K562 (cell line): ENCODE data around the gene RNF150. TPM values are rescaled to one million over a fixed set of nuclear protein-coding genes. Genes with fewer than 3 reads are reported as not detected.
"Not testable (repeated sequence)": the region's sequence is repeated elsewhere in the genome, so short reads cannot be mapped to it uniquely, and the experiment has no call there.

Source experiments
- ATAC-seq: fragments of 200-7000 bp; cut with Tn5 transposase; 3 replicates; pipeline ENCODE4 v1.9.1; 2020; ENCODE audit warnings: moderate library complexity
- BruUV-seq: library from RNA; stranded (reverse); fragments of 400-500 nt; replicated peaks from 2 replicates; lab custom pipeline; 2021; lab: Mats Ljungman, UMichigan
- CTCF ChIA-PET: fragments of 300-600 bp; formaldehyde crosslinking; extraction: SDS; loops from one replicate; lab custom pipeline; 2021; ENCODE audit warnings: low intra/inter-chr PET ratio; lab: Yijun Ruan, JAX
- POLR2A ChIA-PET: fragments of 300-600, 350-650 bp; sonication (Branson Sonifier 250); formaldehyde crosslinking; extraction: SDS; loops from one replicate; lab custom pipeline; 2021; ENCODE audit warnings: antibody characterized with exemption, inconsistent platforms; lab: Yijun Ruan, JAX
- DNase-seq, 4 experiments: peaks; one replicate each; pipeline versions ENCODE4 v3.0.0 to v3.0.0-alpha.2; 2011 to 2018; ENCODE audit warnings: low spot score in 3 of 4, mixed read lengths in 3 of 4; ENCODE audit errors: extremely low read depth in 1 of 4
- FAIRE-seq: peaks from 2 replicates; lab custom pipeline; 2011; peaks lifted over from hg19 to GRCh38; lab: Jason Lieb, UNC
- H2AFZ ChIP-seq: 2 replicates; pipeline ENCODE4 v1.6.0; 2011; ENCODE audit warnings: low read depth, low read length, control low read depth, inconsistent platforms
- H3K27ac ChIP-seq: fragments of 200-600 bp; 3 replicates; pipeline ENCODE4 v1.8.0; 2011; ENCODE audit warnings: low read depth, mild to moderate bottlenecking, control low read depth, inconsistent platforms, low read length, moderate library complexity, mixed read lengths; ENCODE audit errors: extremely low read depth
- H3K27me3 ChIP-seq, 2 experiments: fragments of 300-600 bp in 1 of 2; 2 replicates in 1 of 2; 3 replicates in 1 of 2; pipeline versions ENCODE4 v1.6.0 to v1.8.0; 2011; ENCODE audit warnings: inconsistent platforms in 2 of 2, low read length in 2 of 2, mild to moderate bottlenecking in 1 of 2, mixed read lengths in 1 of 2, moderate library complexity in 1 of 2; ENCODE audit not compliant: control insufficient read depth in 2 of 2, insufficient read depth in 2 of 2
- H3K36me3 ChIP-seq: fragments of 300-600 bp; 3 replicates; pipeline ENCODE4 v1.8.0; 2011; ENCODE audit warnings: mild to moderate bottlenecking, low read length, inconsistent platforms; ENCODE audit not compliant: control insufficient read depth, insufficient read depth
- H3K4me1 ChIP-seq, 2 experiments: fragments of 200-600 bp in 1 of 2; replicated peaks in 1 of 2; 2 replicates in 1 of 2; 3 replicates in 1 of 2; pipeline versions ENCODE4 v1.5.1 to v1.8.0; 2011; ENCODE audit warnings: inconsistent platforms in 2 of 2, low read length in 2 of 2, mild to moderate bottlenecking in 1 of 2, mixed read lengths in 1 of 2, moderate library complexity in 1 of 2; ENCODE audit not compliant: control insufficient read depth in 2 of 2, insufficient read depth in 2 of 2
- H3K4me2 ChIP-seq: 2 replicates; pipeline ENCODE4 v1.6.1; 2011; ENCODE audit warnings: low read length, control low read depth, inconsistent platforms, mixed read lengths; ENCODE audit not compliant: insufficient read depth
- H3K4me3 ChIP-seq: fragments of 200-600 bp; sonication (generic), shearing (Covaris generic); 2 replicates; pipeline ENCODE4 v1.5.1; 2016; ENCODE audit warnings: control low read depth, inconsistent platforms
- H3K79me2 ChIP-seq: fragments of 200-600 bp; 3 replicates; pipeline ENCODE4 v1.8.0; 2011; ENCODE audit warnings: low read length, inconsistent platforms; ENCODE audit not compliant: control insufficient read depth, insufficient read depth
- H3K9ac ChIP-seq, 2 experiments: 2 replicates each; pipeline versions ENCODE4 v1.6.0 to v1.6.1; 2011; ENCODE audit warnings: low read depth in 2 of 2, low read length in 2 of 2, control low read depth in 1 of 2, inconsistent platforms in 1 of 2, mild to moderate bottlenecking in 1 of 2, mixed read lengths in 1 of 2; ENCODE audit not compliant: insufficient read depth in 1 of 2
- H3K9me1 ChIP-seq: one replicate; pipeline ENCODE4 v1.6.0; 2011; ENCODE audit warnings: inconsistent platforms, mild to moderate bottlenecking, low read length, moderate library complexity; ENCODE audit not compliant: control insufficient read depth, insufficient read depth
- H3K9me3 ChIP-seq: replicated peaks from 2 replicates; pipeline ENCODE4 v1.5.1; 2011; ENCODE audit warnings: low read depth, low read length, inconsistent platforms; ENCODE audit not compliant: control insufficient read depth, insufficient read depth
- H4K20me1 ChIP-seq: replicated peaks from 2 replicates; pipeline ENCODE4 v1.6.1; 2011; ENCODE audit warnings: low read length, inconsistent platforms, mixed read lengths; ENCODE audit not compliant: control insufficient read depth, insufficient read depth
- CGGBP1 ChIP-seq: fragments of 250-450 bp; sonication (Bioruptor Pico); IDR thresholded peaks from 2 replicates; pipeline ENCODE4 v1.9.0; 2021; ENCODE audit warnings: mild to moderate bottlenecking
- PHB2 ChIP-seq: fragments of 450-650 bp; IDR thresholded peaks from 2 replicates; pipeline ENCODE4 v1.6.1; 2017; ENCODE audit warnings: low read depth
- ZFP36 ChIP-seq: fragments of 150-350 bp; IDR thresholded peaks from 2 replicates; pipeline ENCODE4 v1.6.1; 2018; ENCODE audit warnings: low read length, low read depth; ENCODE audit not compliant: partially characterized antibody
- WGBS: fragments of 100-300 bp; shearing (Covaris generic); methylation state at CpG from one replicate; pipeline ENCODE4 v1.1.6; 2016; ENCODE audit warnings: low coverage, mixed read lengths; ENCODE audit not compliant: insufficient coverage; ENCODE audit errors: missing lambda C conversion rate; 5-methylcytosine and 5-hydroxymethylcytosine counted together
- in situ Hi-C: fragments of 300-500 bp; cut with MboI; formaldehyde crosslinking; loops from 4 replicates; pipeline ENCODE4 v1.15.0; 2018; ENCODE audit warnings: inconsistent platforms, mixed read lengths
- intact Hi-C: fragments of 100-400 bp; cut with micrococcal nuclease; formaldehyde crosslinking; loops from 2 replicates; pipeline ENCODE4 v1.14.2; 2022
- polyA plus RNA-seq, 8 experiments: library from polyadenylated mRNA; depleted of rRNA in 4 of 8; stranded (reverse) in 5 of 8; unstranded in 3 of 8; fragments of >200 nt; fragmentation: Nextera tagmentation in 2 of 8; fragmentation: Illumina TruSeq in 1 of 8; extraction: Ambion mirVana in 2 of 8; extraction: Trizol in 1 of 8; gene quantifications; 2 replicates each; pipeline versions ENCODE4 v1.2.1 to v1.2.3, GENCODE V29; 2011 to 2014; ENCODE audit warnings: inconsistent platforms in 1 of 8, missing spikeins in 1 of 8
- total RNA-seq, 7 experiments: library from RNA; depleted of rRNA in 6 of 7; stranded (reverse); fragments of >200 nt in 6 of 7; fragmentation: Illumina TruSeq in 2 of 7; extraction: Trizol in 2 of 7; gene quantifications; 2 replicates each; pipeline versions ENCODE4 v1.2.1 to v1.2.3, GENCODE V29; 2011 to 2021; ENCODE audit warnings: low replicate concordance in 1 of 7
- TF ChIP-seq, protein P1 (sequence below), 2 experiments: fragments of 450-650 bp; IDR thresholded peaks; 2 replicates each; pipeline ENCODE4 v1.6.1; 2016

The RNF150 gene
- total and polyA plus RNA-seq, 9 of the 15 experiments (the other 6 are each of a cell fraction or from before 2014, with no cell fraction given) = 0.09 TPM; not detected in 8

DNA sequence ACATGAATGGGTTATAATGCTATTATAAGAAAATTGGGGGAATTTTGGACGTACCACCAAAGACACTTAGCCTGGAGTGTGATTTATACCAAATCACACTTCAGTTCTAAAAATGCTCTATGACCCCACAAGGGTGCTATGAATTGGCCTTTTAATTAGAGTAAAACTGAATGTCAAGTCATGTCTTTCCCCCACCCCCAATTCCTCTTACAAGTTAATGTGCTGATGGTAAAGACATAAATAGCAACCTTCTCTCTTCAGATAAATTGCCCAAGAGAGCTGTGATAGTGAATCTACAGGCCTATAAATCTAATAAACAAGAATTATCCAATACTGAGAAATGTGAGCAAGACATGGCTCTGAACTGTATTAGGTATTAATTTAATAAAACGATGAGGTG is 78.8 kb downstream of the RNF150 start:
- POLR2A ChIA-PET = no interaction called here
- in situ Hi-C loops = no loop called here
- no peak for FAIRE-seq
- intact Hi-C loops = no loop called here
- no peak overlapping the region for H3K4me3 ChIP-seq
- WGBS = 3% methylated on average over 2 of the region's 2 CpGs
- ATAC-seq = no peak
- no peak overlapping the region for H3K27ac ChIP-seq
- H3K27me3 ChIP-seq = no peaks in the 10 kb centered on the region
- DNase-seq = no peak
- TF ChIP-seq, protein P1, sequence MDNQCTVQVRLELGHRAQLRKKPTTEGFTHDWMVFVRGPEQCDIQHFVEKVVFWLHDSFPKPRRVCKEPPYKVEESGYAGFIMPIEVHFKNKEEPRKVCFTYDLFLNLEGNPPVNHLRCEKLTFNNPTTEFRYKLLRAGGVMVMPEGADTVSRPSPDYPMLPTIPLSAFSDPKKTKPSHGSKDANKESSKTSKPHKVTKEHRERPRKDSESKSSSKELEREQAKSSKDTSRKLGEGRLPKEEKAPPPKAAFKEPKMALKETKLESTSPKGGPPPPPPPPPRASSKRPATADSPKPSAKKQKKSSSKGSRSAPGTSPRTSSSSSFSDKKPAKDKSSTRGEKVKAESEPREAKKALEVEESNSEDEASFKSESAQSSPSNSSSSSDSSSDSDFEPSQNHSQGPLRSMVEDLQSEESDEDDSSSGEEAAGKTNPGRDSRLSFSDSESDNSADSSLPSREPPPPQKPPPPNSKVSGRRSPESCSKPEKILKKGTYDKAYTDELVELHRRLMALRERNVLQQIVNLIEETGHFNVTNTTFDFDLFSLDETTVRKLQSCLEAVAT (IDR thresholded peaks at IDR 0.05) = no peak
- TF ChIP-seq CGGBP1 = no peak
- no peak for TF ChIP-seq PHB2
- CTCF ChIA-PET = no interaction called here
- H3K4me2 ChIP-seq = no peak overlapping the region
- no peaks in the 10 kb centered on the region for H3K9me1 ChIP-seq
- BruUV-seq = no TSS peak
- no peak overlapping the region for H3K9ac ChIP-seq
- no peaks in the 10 kb centered on the region for H3K79me2 ChIP-seq
- no peaks in the 10 kb centered on the region for H3K4me1 ChIP-seq
- H2AFZ ChIP-seq = no peak overlapping the region
- H3K9me3 ChIP-seq = no peaks in the 10 kb centered on the region
- H3K36me3 ChIP-seq = no peaks in the 10 kb centered on the region
- no peaks in the 10 kb centered on the region for H4K20me1 ChIP-seq

- DNase-seq, H4K20me1 ChIP-seq, H3K27ac ChIP-seq, BruUV-seq, H3K4me1 ChIP-seq, H3K27me3 ChIP-seq, intact Hi-C loops, H3K79me2 ChIP-seq, H3K4me3 ChIP-seq, CTCF ChIA-PET, FAIRE-seq, POLR2A ChIA-PET, H3K9me3 ChIP-seq, in situ Hi-C loops, H3K9me1 ChIP-seq, ATAC-seq, H2AFZ ChIP-seq, H3K4me2 ChIP-seq, H3K36me3 ChIP-seq, H3K9ac ChIP-seq: not testable (repeated sequence)
- peak; percentile 37 for TF ChIP-seq ZFP36
- WGBS = 0% methylated on average over 1 of the region's 1 CpG
Measured at GRCh38 chr4:141050999-141051398, 82.3 kb downstream of the RNF150 start.
